Hepatocyte (in vitro differentiated cells): ENCODE measurements around the gene SDR42E1. TPM values are rescaled to one million over a fixed set of nuclear protein-coding genes. Genes with fewer than 3 reads are reported as not detected.
A peak's percentile ranks its signal among the peaks of the same experiment; 100 is the strongest.

Experiments
- DNase-seq: peaks from one replicate; pipeline ENCODE4 v3.0.0-alpha.2; 2016; ENCODE audit warnings: low spot score
- H2AFZ ChIP-seq: fragments of 200-600 bp; sonication (generic); 2 replicates; pipeline ENCODE4 v1.6.0; 2016; ENCODE audit warnings: antibody characterized with exemption, mild to moderate bottlenecking
- H3K27ac ChIP-seq: fragments of 200-600 bp; sonication (generic); 2 replicates; pipeline ENCODE4 v1.5.1; 2016; ENCODE audit warnings: mild to moderate bottlenecking
- H3K27me3 ChIP-seq: fragments of 200-600 bp; sonication (generic); 2 replicates; pipeline ENCODE4 v1.6.1; 2016
- H3K36me3 ChIP-seq: fragments of 200-600 bp; sonication (generic); replicated peaks from 2 replicates; pipeline ENCODE4 v1.5.1; 2016; ENCODE audit warnings: low read depth; ENCODE audit not compliant: insufficient read depth
- H3K4me1 ChIP-seq: fragments of 200-600 bp; sonication (generic); 2 replicates; pipeline ENCODE4 v1.5.1; 2016; ENCODE audit warnings: mild to moderate bottlenecking, moderate library complexity; ENCODE audit not compliant: insufficient read depth
- H3K4me2 ChIP-seq: fragments of 200-600 bp; sonication (generic); 2 replicates; pipeline ENCODE4 v1.6.0; 2016
- H3K4me3 ChIP-seq: fragments of 200-600 bp; sonication (generic); 2 replicates; pipeline ENCODE4 v1.5.1; 2016; ENCODE audit warnings: mild to moderate bottlenecking
- H3K79me2 ChIP-seq: fragments of 200-600 bp; sonication (generic); 2 replicates; pipeline ENCODE4 v1.6.0; 2017; ENCODE audit warnings: mild to moderate bottlenecking
- H3K9me2 ChIP-seq: fragments of 200-600 bp; sonication (generic); replicated peaks from 2 replicates; pipeline ENCODE4 v1.6.0; 2017; ENCODE audit warnings: mild to moderate bottlenecking; ENCODE audit not compliant: insufficient read depth
- H3K9me3 ChIP-seq: fragments of 200-600 bp; sonication (generic); 2 replicates; pipeline ENCODE4 v1.5.1; 2016; ENCODE audit warnings: low read depth, mild to moderate bottlenecking
- H4K20me1 ChIP-seq: fragments of 200-600 bp; sonication (generic); 2 replicates; pipeline ENCODE4 v1.6.0; 2016; ENCODE audit warnings: mild to moderate bottlenecking; ENCODE audit not compliant: insufficient read depth, poor library complexity, severe bottlenecking
- EZH2 ChIP-seq: fragments of 200-600 bp; sonication (generic); IDR thresholded peaks from 2 replicates; pipeline ENCODE4 v1.6.1; 2016; ENCODE audit warnings: antibody characterized with exemption, mild to moderate bottlenecking, borderline replicate concordance
- EZH2phosphoT487 ChIP-seq: fragments of 200-600 bp; sonication (generic); IDR thresholded peaks from one replicate; pipeline ENCODE4 v1.6.1; 2018; ENCODE audit warnings: antibody characterized with exemption, mild to moderate bottlenecking, low read depth, moderate library complexity; ENCODE audit not compliant: unreplicated experiment, severe bottlenecking
- WGBS: methylation state at CpG from one replicate; pipeline ENCODE4 v1.1.6; 2016; ENCODE audit warnings: low lambda C conversion rate; ENCODE audit errors: missing lambda C conversion rate; 5-methylcytosine and 5-hydroxymethylcytosine counted together
- polyA plus RNA-seq: library from polyadenylated mRNA; unstranded; fragments of >200 nt; fragmentation: Nextera tagmentation; extraction: Ambion mirVana; gene quantifications from 2 replicates; pipeline ENCODE4 v1.2.1, GENCODE V29; 2016
- total RNA-seq: library from RNA; depleted of rRNA; stranded (reverse); fragments of >200 nt; gene quantifications from 2 replicates; pipeline ENCODE4 v1.2.3, GENCODE V29; 2014
- TF ChIP-seq, protein P1 (sequence below): fragments of 200-600 bp; sonication (generic); IDR thresholded peaks from 2 replicates; pipeline ENCODE4 v1.5.1; 2016; ENCODE audit warnings: antibody characterized with exemption, mild to moderate bottlenecking; ENCODE audit not compliant: poor library complexity

Gene SDR42E1
- total and polyA plus RNA-seq, 2 experiments from 2014 or later = 0.04 TPM; not detected in 1

DNA sequence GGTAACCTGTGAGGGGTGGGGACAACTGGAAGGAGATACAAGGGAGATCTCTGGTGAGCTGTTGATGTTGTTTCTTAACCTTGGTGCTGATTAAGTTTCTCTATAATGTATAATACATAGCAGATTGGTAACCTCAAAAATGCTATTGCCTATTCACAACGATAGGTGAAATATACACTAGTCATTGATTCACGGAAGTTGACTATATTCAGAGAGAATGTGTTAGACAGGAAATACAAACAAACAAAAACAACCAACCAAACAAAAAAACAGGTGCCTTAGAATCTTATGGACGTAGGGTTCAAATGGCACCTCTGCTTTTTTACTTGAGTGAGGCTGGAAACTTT lies 45.3 kb upstream of the SDR42E1 start:
- TF ChIP-seq, protein P1, sequence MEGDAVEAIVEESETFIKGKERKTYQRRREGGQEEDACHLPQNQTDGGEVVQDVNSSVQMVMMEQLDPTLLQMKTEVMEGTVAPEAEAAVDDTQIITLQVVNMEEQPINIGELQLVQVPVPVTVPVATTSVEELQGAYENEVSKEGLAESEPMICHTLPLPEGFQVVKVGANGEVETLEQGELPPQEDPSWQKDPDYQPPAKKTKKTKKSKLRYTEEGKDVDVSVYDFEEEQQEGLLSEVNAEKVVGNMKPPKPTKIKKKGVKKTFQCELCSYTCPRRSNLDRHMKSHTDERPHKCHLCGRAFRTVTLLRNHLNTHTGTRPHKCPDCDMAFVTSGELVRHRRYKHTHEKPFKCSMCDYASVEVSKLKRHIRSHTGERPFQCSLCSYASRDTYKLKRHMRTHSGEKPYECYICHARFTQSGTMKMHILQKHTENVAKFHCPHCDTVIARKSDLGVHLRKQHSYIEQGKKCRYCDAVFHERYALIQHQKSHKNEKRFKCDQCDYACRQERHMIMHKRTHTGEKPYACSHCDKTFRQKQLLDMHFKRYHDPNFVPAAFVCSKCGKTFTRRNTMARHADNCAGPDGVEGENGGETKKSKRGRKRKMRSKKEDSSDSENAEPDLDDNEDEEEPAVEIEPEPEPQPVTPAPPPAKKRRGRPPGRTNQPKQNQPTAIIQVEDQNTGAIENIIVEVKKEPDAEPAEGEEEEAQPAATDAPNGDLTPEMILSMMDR = no peak
- no peak for TF ChIP-seq EZH2phosphoT487
- no peaks in the 10 kb centered on the region for H3K9me2 ChIP-seq
- no peak overlapping the region for H3K4me3 ChIP-seq
- no peaks in the 10 kb centered on the region for H4K20me1 ChIP-seq
- peak overlapping the region; percentile 66 for H3K27ac ChIP-seq
- DNase-seq = no peak
- no peaks in the 10 kb centered on the region for H3K9me3 ChIP-seq
- peak overlapping the region; percentile 62 for H3K4me2 ChIP-seq
- H2AFZ ChIP-seq = no peak overlapping the region
- peaks cover 23% of the 10 kb centered on the region for H3K4me1 ChIP-seq
- WGBS = 79% methylated on average over 3 of the region's 3 CpGs
- no peaks in the 10 kb centered on the region for H3K36me3 ChIP-seq
- H3K79me2 ChIP-seq = peaks cover 62% of the 10 kb centered on the region
- no peaks in the 10 kb centered on the region for H3K27me3 ChIP-seq

DNA sequence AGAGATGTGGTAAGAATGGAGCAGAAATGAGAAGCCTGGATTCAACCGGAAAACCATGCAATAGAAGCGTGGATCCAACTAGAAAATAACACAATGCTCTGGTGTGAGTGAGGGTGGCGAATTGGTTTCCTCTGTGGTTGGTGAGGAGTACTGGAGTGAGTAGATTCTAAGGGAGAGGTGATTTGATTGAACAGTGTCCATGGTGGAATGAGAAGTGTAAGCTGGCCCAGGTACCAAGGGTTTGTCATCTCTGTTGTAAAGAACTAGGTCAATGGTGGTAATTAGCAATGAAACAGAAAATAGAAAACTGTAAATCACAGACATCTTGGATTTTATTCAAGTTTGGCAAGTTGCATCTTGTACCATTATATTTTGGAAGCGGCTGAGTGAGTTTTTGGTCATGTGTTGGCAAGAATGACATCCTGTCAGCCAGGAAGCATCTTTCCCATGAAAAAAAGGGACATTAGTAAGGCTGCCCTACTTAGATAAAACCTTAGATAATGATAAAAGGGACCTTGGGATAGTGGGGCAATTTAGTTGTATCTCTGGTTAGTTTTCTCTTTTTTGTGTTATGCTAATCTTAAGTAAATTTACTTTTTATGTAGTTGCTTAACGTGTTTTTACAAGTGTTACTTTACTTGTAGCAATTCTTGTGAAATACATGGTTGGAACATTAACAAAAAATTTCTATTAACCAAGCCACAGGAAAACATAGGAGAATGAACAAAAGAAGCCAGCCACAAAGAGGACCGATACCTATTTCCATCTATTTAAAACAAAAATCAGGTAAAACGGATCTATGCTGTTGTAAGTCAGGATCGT lies 44.7 kb upstream of the SDR42E1 start:
- Histone ChIP-seq H3K27me3 (no peaks in the 10 kb centered on the region), H3K79me2 (peaks cover 57% of the 10 kb centered on the region), H3K4me2 (peak overlapping the region; percentile 62), H3K4me3 (no peak overlapping the region), H3K36me3 (no peaks in the 10 kb centered on the region), H3K9me3 (no peaks in the 10 kb centered on the region), H3K9me2 (no peaks in the 10 kb centered on the region), H3K4me1 (peaks cover 24% of the 10 kb centered on the region), H4K20me1 (no peaks in the 10 kb centered on the region), H2AFZ (no peak overlapping the region), H3K27ac (peak overlapping the region; percentile 66)
- no peak for DNase-seq
- 69% methylated on average over 8 of the region's 8 CpGs for WGBS
- peak; percentile 35 for TF ChIP-seq EZH2phosphoT487
- TF ChIP-seq EZH2 = no peak
- TF ChIP-seq, protein P1 = no peak

DNA sequence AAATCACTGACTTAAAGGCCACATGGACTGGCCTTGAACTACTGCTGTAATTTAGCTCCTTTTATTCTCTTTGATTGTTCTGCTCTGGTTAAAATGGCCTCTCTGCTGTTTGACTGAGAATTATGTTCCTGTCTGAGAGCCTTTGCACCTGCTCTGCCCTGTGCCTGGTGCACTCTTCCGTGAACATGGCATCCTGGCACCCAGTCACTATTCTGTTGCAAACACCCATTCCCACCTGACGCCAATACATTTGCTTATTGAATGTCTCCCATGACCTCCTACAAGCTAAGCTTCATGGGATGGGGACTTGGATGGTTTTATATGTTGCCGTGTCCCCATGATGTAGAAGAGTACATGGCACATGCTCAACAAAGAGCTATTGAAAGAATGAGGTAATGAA lies 43.8 kb upstream of the SDR42E1 start:
- no peaks in the 10 kb centered on the region for H3K9me2 ChIP-seq
- H4K20me1 ChIP-seq = no peaks in the 10 kb centered on the region
- H3K4me3 ChIP-seq = no peak overlapping the region
- TF ChIP-seq EZH2phosphoT487 = no peak
- no peak for TF ChIP-seq EZH2
- TF ChIP-seq, protein P1 = no peak
- peak overlapping the region; percentile 33 for H3K27ac ChIP-seq
- H3K27me3 ChIP-seq = no peaks in the 10 kb centered on the region
- WGBS = 93% methylated on average over 3 of the region's 3 CpGs
- no peak overlapping the region for H3K4me2 ChIP-seq
- no peaks in the 10 kb centered on the region for H3K36me3 ChIP-seq
- peaks cover 24% of the 10 kb centered on the region for H3K4me1 ChIP-seq
- no peak overlapping the region for H2AFZ ChIP-seq
- no peaks in the 10 kb centered on the region for H3K9me3 ChIP-seq
- H3K79me2 ChIP-seq = peaks cover 53% of the 10 kb centered on the region
- DNase-seq = no peak

DNA sequence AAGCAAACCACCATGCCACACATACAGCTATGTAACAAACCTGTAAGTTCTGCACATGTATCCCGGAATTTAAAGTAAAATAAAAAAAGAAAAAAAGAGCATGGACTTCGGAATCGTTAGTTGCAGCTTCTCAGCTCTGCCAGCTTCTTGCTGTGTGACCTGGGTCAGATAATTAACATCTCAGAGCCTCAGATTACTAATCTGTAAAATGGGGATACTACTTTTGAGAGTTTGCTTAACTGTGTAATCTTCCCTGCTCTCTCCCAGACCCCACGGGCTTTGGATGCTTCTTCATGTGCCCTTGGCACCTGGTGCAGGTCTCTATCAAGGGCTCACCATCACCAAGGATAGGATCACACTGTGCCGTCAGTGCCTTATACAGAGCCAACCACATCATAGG lies 40.4 kb upstream of the SDR42E1 start:
- DNase-seq = no peak
- Histone ChIP-seq H3K79me2 (peaks cover 64% of the 10 kb centered on the region), H3K4me1 (peaks cover 24% of the 10 kb centered on the region), H3K36me3 (no peaks in the 10 kb centered on the region), H3K4me3 (no peak overlapping the region), H3K27me3 (no peaks in the 10 kb centered on the region), H3K9me3 (no peaks in the 10 kb centered on the region), H4K20me1 (no peaks in the 10 kb centered on the region), H3K9me2 (no peaks in the 10 kb centered on the region), H3K27ac (no peak overlapping the region), H3K4me2 (peak overlapping the region; percentile 39), H2AFZ (no peak overlapping the region)
- no peak for TF ChIP-seq EZH2phosphoT487
- TF ChIP-seq, protein P1 = no peak
- TF ChIP-seq EZH2 = no peak
- 89% methylated on average over 5 of the region's 5 CpGs for WGBS
